ENCODE data around the gene S1PR4.
"Not testable (repeated sequence)": the region's sequence is repeated elsewhere in the genome, so short reads cannot be mapped to it uniquely, and the experiment has no call there.

Gene S1PR4

GRCh38 chr19:3179739-3180293 is 1.2 kb downstream of the S1PR4 start:
- no peak for DNase-seq (ENCODE audit: low read depth)

DNA sequence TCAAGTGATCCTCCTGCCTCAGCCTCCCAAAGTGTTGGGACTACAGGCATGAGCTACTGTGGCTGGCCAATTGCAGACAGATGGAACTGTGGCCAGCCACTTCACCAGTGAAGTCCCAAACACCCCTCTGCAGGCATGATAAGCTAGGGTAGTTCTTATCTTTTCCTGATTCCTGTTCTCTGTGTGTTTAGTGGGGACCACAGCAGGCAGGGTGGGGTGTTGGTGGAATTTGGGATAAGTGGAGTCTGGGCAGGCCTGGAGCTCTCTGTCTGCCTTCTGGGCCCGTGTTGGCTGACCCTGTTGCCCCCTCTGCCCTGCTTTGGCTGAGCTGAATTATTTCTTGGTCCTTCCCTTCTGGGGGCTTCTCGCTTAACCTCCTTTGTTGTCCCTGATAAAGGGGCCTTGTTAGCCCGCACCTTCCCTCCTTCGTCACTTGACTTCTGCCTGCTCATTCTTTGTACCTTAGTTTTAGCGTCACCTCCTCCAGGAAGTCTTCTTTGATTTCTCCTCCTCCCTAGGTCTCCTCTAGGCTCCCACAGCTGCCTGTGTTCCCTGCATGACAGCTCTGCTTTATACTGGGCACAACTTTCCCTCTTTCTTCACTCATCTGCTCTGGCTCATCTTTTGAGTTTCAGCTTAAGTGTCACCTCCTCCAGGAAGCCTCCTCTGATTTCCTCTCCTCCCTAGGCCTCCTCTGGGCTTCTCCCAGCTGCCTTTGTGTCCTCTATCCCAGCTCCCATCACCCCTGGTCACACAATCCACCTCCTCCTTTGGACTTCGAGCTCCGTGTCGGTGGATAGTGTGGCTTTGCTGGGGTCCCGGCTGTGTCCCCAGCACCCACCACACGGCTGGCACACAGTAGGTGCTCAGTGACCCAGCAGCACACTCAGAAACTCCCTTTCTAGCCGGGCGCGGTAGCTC is 5.4 kb downstream of the S1PR4 start:
- DNase-seq (ENCODE audit: low read depth) = no peak

DNA sequence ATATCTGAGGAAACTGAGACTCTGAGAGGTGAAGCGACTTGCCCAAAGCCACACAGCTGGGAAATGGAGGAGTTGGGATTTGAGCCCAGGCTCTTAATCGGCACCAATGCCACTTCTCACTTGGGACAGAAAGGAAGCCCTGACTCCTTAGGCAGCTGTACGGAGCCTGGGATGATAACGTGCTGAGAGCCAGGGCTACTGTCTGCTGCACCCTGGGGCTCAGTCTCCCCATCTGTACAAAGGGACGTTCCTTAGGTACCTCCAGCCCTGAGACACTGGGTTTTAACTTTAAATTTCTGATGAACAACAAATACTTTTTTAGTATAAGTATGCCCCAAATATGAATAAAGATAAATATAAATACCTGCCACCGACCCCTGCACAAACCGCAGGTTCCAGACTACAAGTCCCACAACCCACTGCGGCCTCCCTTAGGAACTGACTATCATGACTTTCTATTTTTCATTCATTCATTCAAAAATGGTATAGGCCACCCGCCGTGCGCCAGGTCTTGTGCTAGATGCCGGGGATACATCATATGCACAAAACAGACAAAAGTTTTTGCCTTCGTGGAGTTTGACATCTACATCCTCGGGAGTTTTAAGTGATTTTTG is 6.4 kb downstream of the S1PR4 start:
- DNase-seq (ENCODE audit: low read depth) = peak; percentile 33

DNA sequence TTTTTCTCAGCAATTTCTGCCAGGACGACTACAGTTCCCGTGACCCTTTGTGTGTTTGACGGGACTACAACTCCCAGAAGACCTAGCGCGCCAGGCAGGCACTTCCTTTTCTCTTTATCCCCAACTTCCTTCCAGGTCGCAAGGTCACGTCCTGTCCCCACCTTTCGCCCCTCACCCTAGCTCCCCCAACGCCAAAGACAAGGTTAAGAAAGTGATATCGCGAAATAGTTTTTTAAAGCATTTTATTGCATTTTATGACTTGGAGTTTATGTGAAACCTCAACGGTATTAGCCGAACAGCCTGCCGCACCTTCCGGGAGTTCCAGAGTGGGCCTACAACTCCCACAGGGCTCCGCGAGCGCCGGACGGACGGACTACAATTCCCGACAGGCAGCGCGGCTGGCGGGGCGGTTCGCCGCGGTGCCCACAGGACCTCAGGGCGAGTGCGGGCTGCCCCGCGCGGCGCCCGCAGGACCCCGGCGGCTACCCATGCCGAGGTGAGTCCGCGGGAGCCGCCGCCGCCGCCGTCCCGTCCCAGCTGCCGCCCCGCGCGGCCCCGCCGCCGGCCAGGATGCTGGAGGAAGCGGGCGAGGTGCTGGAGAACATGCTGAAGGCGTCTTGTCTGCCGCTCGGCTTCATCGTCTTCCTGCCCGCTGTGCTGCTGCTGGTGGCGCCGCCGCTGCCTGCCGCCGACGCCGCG is 7.0 kb downstream of the S1PR4 start, which contains the start of gene NCLN:
NCLN (plus strand) TSS at position 470 of the 699 bp plus-strand sequence; CDS start at position 571, 101 bp downstream.
- DNase-seq (ENCODE audit: low read depth) = peak; percentile 88

- no peak for DNase-seq (ENCODE audit: low read depth)
These were observed 7.7 kb downstream of the S1PR4 start for GRCh38 chr19:3186160-3186688.

- DNase-seq (ENCODE audit: low read depth) = no peak
These were observed 8.5 kb downstream of the S1PR4 start for GRCh38 chr19:3186891-3187661.

DNA sequence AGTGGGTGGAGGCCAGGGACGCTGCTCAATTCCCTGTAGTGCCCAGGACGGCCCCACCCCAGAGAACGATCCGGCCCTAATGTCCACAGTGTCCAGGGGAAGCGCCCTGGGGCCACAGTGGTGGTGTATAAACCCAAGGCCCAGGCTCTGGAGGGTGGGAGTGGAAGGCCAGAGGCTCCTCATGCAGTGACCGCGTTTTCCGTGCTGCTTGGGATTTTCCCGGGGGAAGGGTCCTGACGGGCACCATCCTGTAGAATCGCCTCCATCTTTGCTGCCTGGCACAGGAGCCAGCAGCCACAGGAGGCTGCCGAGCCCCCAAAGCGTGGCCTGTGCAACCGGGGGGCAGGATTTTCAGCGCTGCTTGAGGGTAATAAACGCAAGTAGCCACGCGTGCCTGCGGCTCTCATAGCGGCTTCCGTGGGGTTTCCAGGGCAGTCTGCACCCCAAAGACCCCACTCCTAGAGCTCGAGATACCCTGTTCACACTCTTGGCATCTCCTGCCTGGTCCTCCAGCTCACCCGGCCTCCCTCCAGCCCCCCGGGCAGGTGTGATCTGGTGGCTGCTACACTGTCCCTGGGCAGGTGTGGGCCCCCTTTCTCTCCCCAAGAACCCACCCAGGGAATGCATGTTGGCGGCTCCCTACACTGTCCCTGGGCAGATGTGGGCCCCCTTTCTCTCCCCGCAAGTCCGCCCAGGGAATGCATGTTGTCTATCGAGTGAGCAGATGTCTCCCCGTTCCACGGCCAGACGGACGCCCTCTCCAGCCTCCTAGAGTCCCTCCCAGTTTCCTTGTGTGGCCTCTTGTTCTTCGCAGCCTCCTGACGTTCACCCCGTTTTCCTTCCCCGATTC is 9.3 kb downstream of the S1PR4 start:
- DNase-seq (ENCODE audit: low read depth) = no peak

DNA sequence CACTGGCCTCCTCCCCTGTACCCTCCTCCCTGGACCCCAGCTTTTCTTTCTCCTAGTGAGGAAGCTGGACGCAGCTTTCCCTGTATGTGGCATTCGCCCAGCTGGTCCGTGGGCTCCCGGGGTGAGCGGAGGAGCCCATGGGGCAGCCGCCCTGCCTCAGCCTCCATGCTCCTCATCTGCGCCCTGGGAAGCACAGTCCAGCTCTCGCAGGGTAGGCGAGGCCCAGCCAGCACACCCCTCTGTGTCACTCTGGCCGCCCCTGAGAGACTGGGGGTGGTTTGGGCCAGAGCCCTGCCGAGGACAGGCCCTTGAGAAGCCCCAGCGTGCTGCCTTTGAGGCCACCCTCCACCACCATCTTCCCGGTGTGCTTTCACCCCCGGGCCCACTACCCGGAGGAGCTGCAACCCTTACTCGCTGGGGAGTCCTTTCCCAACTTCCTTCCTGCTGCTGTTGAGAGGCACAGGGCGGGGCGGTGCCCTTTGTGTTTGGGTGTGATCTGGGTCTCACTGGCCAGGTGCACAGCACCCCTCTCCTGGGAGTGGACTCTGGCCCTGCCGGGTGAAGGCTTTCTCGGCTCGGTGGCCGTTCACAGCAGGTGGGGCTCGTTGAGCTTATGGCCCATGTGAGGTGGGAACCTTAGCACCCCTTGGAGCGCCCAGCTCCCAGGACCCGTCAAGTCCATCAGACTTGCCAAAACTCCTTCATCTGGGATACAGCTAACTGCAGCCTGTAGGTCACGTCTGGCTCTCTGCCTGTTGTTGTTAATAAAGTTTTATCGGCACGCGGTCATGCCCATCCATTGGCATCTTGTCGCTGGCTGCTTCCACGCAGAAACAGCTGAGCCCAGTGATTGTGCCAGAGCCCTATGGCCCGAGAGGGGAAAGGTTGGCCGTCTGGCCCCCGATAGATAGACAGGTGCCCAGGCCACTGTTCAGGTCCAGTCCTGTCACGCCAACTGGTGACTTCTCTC is 10.3 kb downstream of the S1PR4 start:
- no peak for DNase-seq (ENCODE audit: low read depth)

DNA sequence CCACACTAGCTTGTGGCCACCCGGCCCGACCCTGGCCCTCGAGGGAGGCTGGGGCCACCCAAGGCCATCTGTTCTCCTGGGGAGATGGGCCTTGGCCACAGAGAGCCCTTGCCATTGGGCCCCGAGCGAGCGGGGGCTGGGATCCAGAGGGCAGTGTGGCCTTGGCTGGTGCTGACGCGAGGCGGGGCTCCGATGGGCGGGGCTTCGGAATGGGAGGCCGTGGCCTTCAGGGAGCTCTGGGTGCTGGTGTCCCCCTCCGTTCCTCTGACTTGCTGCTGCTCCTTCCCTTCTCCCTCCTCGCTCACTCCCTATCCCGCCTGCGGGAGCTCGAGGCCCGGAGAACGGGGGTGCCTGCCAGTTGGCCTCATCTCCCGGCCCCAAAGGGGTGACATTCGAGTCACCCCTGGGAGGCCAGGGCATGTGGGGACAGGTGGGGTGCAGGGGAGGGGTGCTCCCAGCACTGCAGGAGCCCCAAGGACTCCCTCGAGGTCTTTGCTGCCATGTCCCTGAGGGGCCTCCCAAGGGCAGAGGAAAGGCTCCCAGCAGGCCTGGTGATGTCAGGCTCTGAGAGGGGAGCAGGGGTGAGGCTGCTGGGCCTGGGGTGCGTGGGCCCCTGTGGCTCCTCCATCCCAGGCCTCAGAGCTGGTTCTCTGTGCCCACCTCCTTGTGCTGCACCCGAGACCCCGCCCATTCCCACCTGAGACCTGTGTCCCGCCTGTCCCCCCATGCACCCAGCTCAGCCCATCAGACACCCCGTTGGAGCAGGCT is 11.3 kb downstream of the S1PR4 start:
- DNase-seq (ENCODE audit: low read depth) = no peak

GRCh38 chr19:3190470-3190770 is 11.9 kb downstream of the S1PR4 start:
- no peak for DNase-seq (ENCODE audit: low read depth)

DNA sequence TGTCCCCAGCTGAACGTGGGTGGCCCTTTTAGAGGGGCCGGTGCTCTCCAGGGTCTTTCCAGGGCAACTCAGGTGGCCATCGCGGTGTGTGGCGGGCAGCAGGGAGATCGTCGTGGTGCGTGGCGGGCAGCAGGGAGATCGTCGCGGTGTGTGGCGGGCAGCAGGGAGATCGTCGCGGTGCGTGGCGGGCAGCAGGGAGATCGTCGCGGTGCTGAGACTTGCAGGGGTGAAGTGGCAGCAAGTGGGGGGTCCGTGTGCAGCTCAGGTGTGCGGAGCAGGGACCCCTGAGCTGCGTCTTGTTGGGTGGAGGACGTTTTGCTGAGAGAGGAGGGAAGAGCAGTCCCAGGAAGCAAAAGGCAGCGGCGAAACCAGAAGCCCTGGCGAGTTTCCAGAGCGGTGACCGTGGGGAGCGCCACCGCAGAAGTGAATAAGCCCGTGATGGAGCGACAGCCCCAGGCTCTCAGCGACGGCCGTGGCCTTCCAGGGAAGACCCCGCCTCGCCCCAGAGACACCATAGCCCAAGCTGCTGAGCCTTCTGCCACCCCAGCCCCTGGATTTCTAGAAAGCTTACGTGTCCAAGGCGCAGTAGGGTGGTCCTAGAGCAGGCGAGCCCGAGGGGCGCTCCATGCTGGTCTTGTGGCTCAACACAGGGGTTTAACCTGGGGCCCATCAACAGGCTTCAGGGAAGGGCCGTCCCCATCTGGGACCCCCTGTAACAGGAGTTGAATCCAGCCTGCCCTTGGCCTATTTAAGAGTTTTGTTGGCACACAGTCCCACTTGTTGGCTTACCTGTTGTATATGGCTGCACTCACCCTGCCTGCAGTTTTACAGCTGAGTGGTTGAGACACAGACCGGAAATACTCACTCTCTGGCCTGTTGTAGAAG is 12.6 kb downstream of the S1PR4 start:
- DNase-seq (ENCODE audit: low read depth) = no peak

DNA sequence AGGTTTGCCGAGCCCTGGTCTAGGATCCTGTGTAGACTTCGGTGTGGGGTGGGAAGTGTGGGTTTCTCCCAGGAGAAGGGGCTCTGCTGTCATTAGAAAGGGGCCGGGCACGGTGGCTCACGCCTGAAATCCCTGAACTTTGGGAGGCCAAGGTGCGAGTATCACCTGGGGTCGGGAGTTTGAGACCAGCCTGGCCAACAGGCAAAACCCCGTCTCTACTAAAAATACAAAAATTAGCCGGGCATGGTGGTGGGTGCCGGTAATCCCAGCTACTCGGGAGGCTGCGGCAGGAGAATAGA is 13.2 kb downstream of the S1PR4 start:
- not testable (repeated sequence) for DNase-seq (ENCODE audit: low read depth)

GRCh38 chr19:3192228-3192635 is 13.7 kb downstream of the S1PR4 start:
- DNase-seq (ENCODE audit: low read depth) = no peak

GRCh38 chr19:3192684-3193083 is 14.1 kb downstream of the S1PR4 start:
- DNase-seq (ENCODE audit: low read depth) = no peak

GRCh38 chr19:3193256-3194105 is 14.9 kb downstream of the S1PR4 start:
- DNase-seq (ENCODE audit: low read depth) = no peak

GRCh38 chr19:3194106-3195087 is 15.8 kb downstream of the S1PR4 start:
- no peak for DNase-seq (ENCODE audit: low read depth)

Measured in stimulated activated CD8-positive, alpha-beta memory T cell treated with anti-CD3 and anti-CD28 coated beads, Interleukin-7, amount 100 ng/mL, for 24 hours (primary cell).